ENCODE data around the gene RFX3.

RFX3 gene

DNA sequence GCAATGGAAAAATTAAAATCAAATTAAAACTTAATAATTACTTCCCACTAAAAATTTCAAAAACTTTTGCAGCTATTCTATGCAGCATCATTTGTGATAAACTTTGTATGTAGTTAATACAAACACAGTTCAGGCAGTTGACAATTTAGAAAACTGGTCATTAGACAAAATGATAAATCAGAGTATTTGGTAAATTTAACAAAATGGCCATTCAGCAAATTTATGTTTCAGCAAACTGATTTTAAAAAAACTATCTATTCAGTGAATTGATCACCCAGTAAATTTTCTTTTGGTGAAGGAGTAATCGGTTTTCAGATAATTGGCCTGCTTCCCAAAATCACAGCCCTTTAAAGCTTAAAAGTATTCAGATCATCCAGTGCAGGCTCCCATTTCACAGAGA lies 116.3 kb downstream of the RFX3 start:
- Histone ChIP-seq H4K20me1 (ENCODE audit: insufficient read depth, low read length) (no peaks in the 10 kb centered on the region), H3K9ac (ENCODE audit: low read depth, low read length) (no peak overlapping the region), H3K4me2 (ENCODE audit: insufficient read depth, low read length) (no peak overlapping the region), H3K4me3 (ENCODE audit: low read depth in 1 of 2, low read length in 2 of 2) (no peak overlapping the region), H2AFZ (ENCODE audit: low read depth, low read length) (no peak overlapping the region), H3K27ac (ENCODE audit: low read length) (no peak overlapping the region), H3K27me3 (ENCODE audit: insufficient read depth, low read length, poor library complexity) (no peaks in the 10 kb centered on the region), H3K79me2 (ENCODE audit: insufficient read depth, low read length) (no peaks in the 10 kb centered on the region), H3K9me3 (ENCODE audit: insufficient read depth, low read length, severe bottlenecking) (no peaks in the 10 kb centered on the region), H3K4me1 (ENCODE audit: insufficient read depth, low read length) (no peaks in the 10 kb centered on the region), H3K36me3 (ENCODE audit: insufficient read depth, low read length) (no peaks in the 10 kb centered on the region)
- TF ChIP-seq, protein P1, sequence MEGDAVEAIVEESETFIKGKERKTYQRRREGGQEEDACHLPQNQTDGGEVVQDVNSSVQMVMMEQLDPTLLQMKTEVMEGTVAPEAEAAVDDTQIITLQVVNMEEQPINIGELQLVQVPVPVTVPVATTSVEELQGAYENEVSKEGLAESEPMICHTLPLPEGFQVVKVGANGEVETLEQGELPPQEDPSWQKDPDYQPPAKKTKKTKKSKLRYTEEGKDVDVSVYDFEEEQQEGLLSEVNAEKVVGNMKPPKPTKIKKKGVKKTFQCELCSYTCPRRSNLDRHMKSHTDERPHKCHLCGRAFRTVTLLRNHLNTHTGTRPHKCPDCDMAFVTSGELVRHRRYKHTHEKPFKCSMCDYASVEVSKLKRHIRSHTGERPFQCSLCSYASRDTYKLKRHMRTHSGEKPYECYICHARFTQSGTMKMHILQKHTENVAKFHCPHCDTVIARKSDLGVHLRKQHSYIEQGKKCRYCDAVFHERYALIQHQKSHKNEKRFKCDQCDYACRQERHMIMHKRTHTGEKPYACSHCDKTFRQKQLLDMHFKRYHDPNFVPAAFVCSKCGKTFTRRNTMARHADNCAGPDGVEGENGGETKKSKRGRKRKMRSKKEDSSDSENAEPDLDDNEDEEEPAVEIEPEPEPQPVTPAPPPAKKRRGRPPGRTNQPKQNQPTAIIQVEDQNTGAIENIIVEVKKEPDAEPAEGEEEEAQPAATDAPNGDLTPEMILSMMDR (IDR thresholded peaks at IDR 0.05; ENCODE audit: borderline replicate concordance, extremely low read depth, low read length, poor library complexity, severe bottlenecking): no peak
- TF ChIP-seq EZH2 (IDR thresholded peaks at IDR 0.05; ENCODE audit: borderline replicate concordance, low read depth, low read length, severe bottlenecking): no peak
- no peak for ATAC-seq (ENCODE audit: insufficient read depth, low read depth)
- DNase-seq: no peak

DNA sequence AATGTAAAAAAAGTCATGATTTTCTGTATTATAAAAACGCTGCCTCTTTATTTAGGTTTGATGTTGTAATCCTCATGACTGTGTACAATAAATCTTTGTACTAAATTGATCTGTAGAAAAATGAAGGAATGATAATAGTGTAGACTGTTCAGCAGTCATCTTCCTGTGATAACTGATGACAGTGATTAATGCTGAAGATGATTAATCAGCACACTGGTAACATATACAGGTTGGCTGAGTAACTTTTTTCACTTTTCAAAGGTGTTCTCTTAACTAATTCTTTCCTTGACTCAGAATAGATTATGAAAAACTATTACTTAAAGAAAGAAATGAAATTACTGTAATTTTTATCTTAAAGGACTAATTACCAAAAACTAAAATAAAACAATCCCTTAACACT lies 122.5 kb downstream of the RFX3 start:
- Histone ChIP-seq H3K4me2 (ENCODE audit: insufficient read depth, low read length) (no peak overlapping the region), H2AFZ (ENCODE audit: low read depth, low read length) (no peak overlapping the region), H3K9ac (ENCODE audit: low read depth, low read length) (no peak overlapping the region), H3K9me3 (ENCODE audit: insufficient read depth, low read length, severe bottlenecking) (no peaks in the 10 kb centered on the region), H3K4me1 (ENCODE audit: insufficient read depth, low read length) (peaks cover 8% of the 10 kb centered on the region), H4K20me1 (ENCODE audit: insufficient read depth, low read length) (no peaks in the 10 kb centered on the region), H3K36me3 (ENCODE audit: insufficient read depth, low read length) (no peaks in the 10 kb centered on the region), H3K4me3 (ENCODE audit: low read depth in 1 of 2, low read length in 2 of 2) (no peak overlapping the region), H3K27me3 (ENCODE audit: insufficient read depth, low read length, poor library complexity) (no peaks in the 10 kb centered on the region), H3K27ac (ENCODE audit: low read length) (no peak overlapping the region), H3K79me2 (ENCODE audit: insufficient read depth, low read length) (no peaks in the 10 kb centered on the region)
- DNase-seq: no peak
- no peak for ATAC-seq (ENCODE audit: insufficient read depth, low read depth)
- TF ChIP-seq, protein P1 (IDR thresholded peaks at IDR 0.05; ENCODE audit: borderline replicate concordance, extremely low read depth, low read length, poor library complexity, severe bottlenecking): no peak
- no peak for TF ChIP-seq EZH2 (IDR thresholded peaks at IDR 0.05; ENCODE audit: borderline replicate concordance, low read depth, low read length, severe bottlenecking)

DNA sequence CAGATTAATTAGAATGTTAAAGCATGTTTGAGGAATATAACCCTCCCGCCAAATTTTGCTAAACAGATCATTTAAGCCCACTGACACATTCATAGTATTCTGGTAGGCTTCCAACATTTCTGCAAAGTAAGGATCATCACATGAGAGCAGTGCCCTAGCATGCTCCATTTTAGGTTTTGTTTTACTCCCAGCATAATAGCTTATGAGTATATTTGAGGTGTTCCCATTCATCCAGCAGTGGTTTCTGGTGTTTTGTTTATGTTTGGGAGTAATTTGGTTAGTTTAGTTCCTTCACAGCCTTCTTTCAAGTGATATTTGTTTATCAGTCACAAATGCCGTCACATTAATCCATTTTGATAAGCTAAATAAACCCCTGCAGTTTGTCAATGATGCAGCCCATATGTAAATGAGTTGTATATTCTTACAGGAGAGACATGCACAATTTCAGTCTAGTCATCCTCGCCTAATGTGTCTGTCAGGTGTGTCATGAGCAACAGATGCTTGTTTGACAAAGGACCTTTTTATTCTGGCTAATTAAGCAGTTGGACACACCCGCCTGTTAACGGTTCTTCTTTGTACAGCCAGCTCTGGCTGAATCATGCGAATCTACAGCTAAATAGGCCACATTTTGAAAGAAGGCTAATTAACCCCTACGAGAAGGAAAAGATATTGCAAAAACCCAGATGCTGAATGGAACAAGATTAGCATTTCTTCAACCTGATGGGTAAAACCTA lies 124.4 kb downstream of the RFX3 start:
- Histone ChIP-seq H3K79me2 (ENCODE audit: insufficient read depth, low read length) (no peaks in the 10 kb centered on the region), H3K4me3 (ENCODE audit: low read depth in 1 of 2, low read length in 2 of 2) (no peak overlapping the region), H3K27ac (ENCODE audit: low read length) (no peak overlapping the region), H3K4me1 (ENCODE audit: insufficient read depth, low read length) (peaks cover 26% of the 10 kb centered on the region), H3K27me3 (ENCODE audit: insufficient read depth, low read length, poor library complexity) (no peaks in the 10 kb centered on the region), H2AFZ (ENCODE audit: low read depth, low read length) (no peak overlapping the region), H3K36me3 (ENCODE audit: insufficient read depth, low read length) (no peaks in the 10 kb centered on the region), H3K4me2 (ENCODE audit: insufficient read depth, low read length) (no peak overlapping the region), H3K9me3 (ENCODE audit: insufficient read depth, low read length, severe bottlenecking) (no peaks in the 10 kb centered on the region), H3K9ac (ENCODE audit: low read depth, low read length) (no peak overlapping the region), H4K20me1 (ENCODE audit: insufficient read depth, low read length) (no peaks in the 10 kb centered on the region)
- DNase-seq (no peak), ATAC-seq (ENCODE audit: insufficient read depth, low read depth) (no peak)
- TF ChIP-seq EZH2 (IDR thresholded peaks at IDR 0.05; ENCODE audit: borderline replicate concordance, low read depth, low read length, severe bottlenecking): no peak
- TF ChIP-seq, protein P1 (IDR thresholded peaks at IDR 0.05; ENCODE audit: borderline replicate concordance, extremely low read depth, low read length, poor library complexity, severe bottlenecking): no peak
